HCT116 (cell line): ENCODE data around the gene SPDEF. TPM values are rescaled to one million over a fixed set of nuclear protein-coding genes. Genes with fewer than 3 reads are reported as not detected.

Experiments
- ATAC-seq: fragments of 200-7000 bp; cut with Tn5 transposase; 2 replicates; pipeline ENCODE4 v1.9.1; 2020; ENCODE audit warnings: mild to moderate bottlenecking, moderate library complexity
- BruUV-seq: library from RNA; stranded (reverse); fragments of 400-500 nt; replicated peaks from 2 replicates; lab custom pipeline; 2021; lab: Mats Ljungman, UMichigan
- CTCF ChIA-PET: fragments of 300-600 bp; sonication (Branson Sonifier 250); formaldehyde crosslinking; loops from one replicate; lab custom pipeline; 2021; ENCODE audit warnings: antibody characterized with exemption; lab: Charles Lee
- POLR2A ChIA-PET: fragments of 300-600, 350-600 bp; sonication (Branson Sonifier 250); formaldehyde crosslinking; loops from one replicate; lab custom pipeline; 2021; ENCODE audit warnings: antibody characterized with exemption; lab: Charles Lee
- RAD21 ChIA-PET, 2 experiments: fragments of 300-600 bp; sonication (Branson Sonifier 250); formaldehyde crosslinking; loops; one replicate each; lab custom pipeline; 2023; ENCODE audit warnings: low total read pairs in 2 of 2; ENCODE audit not compliant: uncharacterized antibody in 2 of 2, unreplicated experiment in 2 of 2, low non-redundant PET in 1 of 2; lab: Charles Lee
- DNase-seq: peaks from one replicate; pipeline ENCODE4 v3.0.0-alpha.2; 2010; ENCODE audit warnings: low read depth, low spot score
- H2AFZ ChIP-seq: fragments of 200-600 bp; shearing (Covaris generic), sonication (generic); 2 replicates; pipeline ENCODE4 v1.6.1; 2017; ENCODE audit warnings: low read depth, mixed run types, mixed read lengths, antibody characterized with exemption, low read length; ENCODE audit not compliant: poor library complexity, severe bottlenecking
- H3K27ac ChIP-seq: 2 replicates; pipeline ENCODE4 v1.5.1; 2012; ENCODE audit warnings: low read depth, low read length
- H3K27me3 ChIP-seq: fragments of 200-600 bp; sonication (generic); 2 replicates; pipeline ENCODE4 v1.6.1; 2016; ENCODE audit warnings: mixed run types, low read length, mixed read lengths; ENCODE audit not compliant: insufficient read depth
- H3K36me3 ChIP-seq, 2 experiments: fragments of 200-500 bp in 1 of 2; fragments of 200-600 bp in 1 of 2; sonication (Bioruptor generic) in 1 of 2; sonication (generic) in 1 of 2; 2 replicates each; pipeline versions ENCODE4 v1.5.1 to v1.6.1; 2014 to 2016; ENCODE audit warnings: low read length in 2 of 2, inconsistent platforms in 1 of 2, mixed read lengths in 1 of 2, mixed run types in 1 of 2; ENCODE audit not compliant: insufficient read depth in 2 of 2, control insufficient read depth in 1 of 2
- H3K4me1 ChIP-seq, 2 experiments: fragments of 200-600 bp in 1 of 2; sonication (generic) in 1 of 2; 2 replicates each; pipeline versions ENCODE4 v1.5.1 to v1.6.1; 2012 to 2017; ENCODE audit warnings: low read length in 2 of 2, inconsistent platforms in 1 of 2, mild to moderate bottlenecking in 1 of 2, mixed read lengths in 1 of 2, mixed run types in 1 of 2, moderate library complexity in 1 of 2; ENCODE audit not compliant: insufficient read depth in 2 of 2, control insufficient read depth in 1 of 2
- H3K4me2 ChIP-seq: fragments of 200-600 bp; sonication (generic); 2 replicates; pipeline ENCODE4 v1.6.1; 2017; ENCODE audit warnings: mixed run types, low read length, mixed read lengths
- H3K4me3 ChIP-seq, 2 experiments: fragments of 200-600 bp in 1 of 2; sonication (generic) in 1 of 2; replicated peaks in 1 of 2; 2 replicates each; pipeline ENCODE4 v1.5.1; 2011 to 2016; ENCODE audit warnings: low read length in 2 of 2, control low read depth in 1 of 2, low read depth in 1 of 2, mild to moderate bottlenecking in 1 of 2, mixed read lengths in 1 of 2, mixed run types in 1 of 2
- H3K79me2 ChIP-seq: fragments of 200-600 bp; sonication (generic); 2 replicates; pipeline ENCODE4 v1.6.1; 2017; ENCODE audit warnings: mild to moderate bottlenecking, mixed run types, low read length, moderate library complexity, mixed read lengths; ENCODE audit not compliant: insufficient read depth
- H3K9ac ChIP-seq: fragments of 200-600 bp; sonication (generic); 2 replicates; pipeline ENCODE4 v1.6.1; 2016; ENCODE audit warnings: low read length, mixed read lengths
- H3K9me2 ChIP-seq: fragments of 200-600 bp; sonication (generic), shearing (Covaris generic); 2 replicates; pipeline ENCODE4 v1.6.1; 2017; ENCODE audit warnings: mixed run types, mild to moderate bottlenecking, moderate library complexity; ENCODE audit not compliant: insufficient read depth
- H3K9me3 ChIP-seq, 2 experiments: fragments of 200-500 bp in 1 of 2; fragments of 200-600 bp in 1 of 2; sonication (Bioruptor generic) in 1 of 2; sonication (generic) in 1 of 2; 2 replicates each; pipeline ENCODE4 v1.6.1; 2014 to 2017; ENCODE audit warnings: low read length in 2 of 2, mixed read lengths in 2 of 2, inconsistent platforms in 1 of 2, low read depth in 1 of 2, mild to moderate bottlenecking in 1 of 2, mixed run types in 1 of 2, moderate library complexity in 1 of 2; ENCODE audit not compliant: control insufficient read depth in 1 of 2, insufficient read depth in 1 of 2
- H4K20me1 ChIP-seq: fragments of 200-600 bp; sonication (generic), shearing (Covaris generic); 2 replicates; pipeline ENCODE4 v1.6.1; 2017; ENCODE audit warnings: mixed run types, mild to moderate bottlenecking, moderate library complexity; ENCODE audit not compliant: insufficient read depth
- FOSL1 ChIP-seq: IDR thresholded peaks from 2 replicates; pipeline ENCODE4 v1.6.1; 2012; ENCODE audit warnings: low read depth
- POLR2A ChIP-seq: IDR thresholded peaks from 2 replicates; pipeline ENCODE4 v1.7.0; 2011; ENCODE audit warnings: borderline replicate concordance; ENCODE audit not compliant: insufficient read depth, insufficient read length; ENCODE audit errors: extremely low read depth
- SRF ChIP-seq: IDR thresholded peaks from 2 replicates; pipeline ENCODE4 v1.6.1; 2012; ENCODE audit warnings: low read depth
- TCF7L2 ChIP-seq: IDR thresholded peaks from 2 replicates; pipeline ENCODE4 v1.7.0; 2011; ENCODE audit warnings: borderline replicate concordance, inconsistent platforms; ENCODE audit not compliant: insufficient read depth, insufficient read length; ENCODE audit errors: extremely low read depth
- YY1 ChIP-seq: IDR thresholded peaks from 2 replicates; pipeline ENCODE4 v1.6.1; 2011; ENCODE audit warnings: low read length, low read depth, moderate library complexity, mild to moderate bottlenecking; ENCODE audit not compliant: insufficient replicate concordance; ENCODE audit errors: extremely low read depth
- ZNF274 ChIP-seq: fragments of 200-500 bp; sonication (Bioruptor generic); IDR thresholded peaks from 2 replicates; pipeline ENCODE4 v1.6.1; 2014; ENCODE audit warnings: mild to moderate bottlenecking, low read depth, low read length, inconsistent platforms
- intact Hi-C: fragments of 100-400 bp; cut with micrococcal nuclease; formaldehyde crosslinking; loops from 2 replicates; pipeline ENCODE4 v1.10.0; 2022
- total RNA-seq: library from RNA; stranded (reverse); gene quantifications from one replicate; pipeline ENCODE4 v1.2.1, GENCODE V29; 2021; ENCODE audit not compliant: unreplicated experiment

The SPDEF gene
- total RNA-seq, 1 experiment from 2014 or later = 0.39 TPM

DNA sequence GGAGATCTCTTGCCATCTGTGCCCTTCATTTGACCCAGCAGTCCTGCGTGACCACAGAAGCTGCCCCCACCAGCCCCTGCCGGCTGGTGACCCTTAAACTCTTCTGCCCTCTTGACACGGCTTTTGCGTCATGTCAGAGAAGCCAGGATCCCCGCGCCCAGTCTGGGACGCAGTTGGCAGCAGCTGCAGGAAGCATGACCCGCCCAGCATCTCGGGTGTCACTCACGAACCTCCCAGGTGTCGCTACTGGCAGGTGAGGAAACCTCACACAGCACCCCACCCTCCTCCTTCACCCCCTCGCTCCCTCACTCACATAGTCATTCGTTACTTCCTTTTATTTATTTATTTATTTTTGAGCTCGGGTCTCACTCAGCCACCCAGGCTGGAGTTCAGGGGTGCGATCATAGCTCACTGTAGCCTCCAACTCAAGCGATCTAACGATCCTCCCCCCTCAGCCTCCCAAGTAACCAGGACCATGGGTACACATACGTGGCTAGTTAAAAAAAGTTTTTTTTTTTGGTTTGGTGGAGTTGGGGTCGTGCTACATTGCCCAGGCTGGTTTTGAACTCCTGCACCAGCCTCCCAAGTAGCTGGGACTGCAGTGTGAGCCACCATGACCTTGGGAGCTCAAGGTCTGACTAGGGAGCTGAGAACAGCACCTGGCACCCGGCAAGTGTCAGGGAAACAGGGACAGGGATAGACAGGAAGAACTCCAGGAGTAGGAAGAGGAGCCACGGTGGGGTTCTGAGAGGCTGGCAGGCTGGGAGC is 14.1 kb upstream of the SPDEF start:
- no peak overlapping the region for H2AFZ ChIP-seq
- H3K27ac ChIP-seq = no peak overlapping the region
- no peaks in the 10 kb centered on the region for H3K27me3 ChIP-seq
- ATAC-seq = no peak
- H3K4me3 ChIP-seq = no peak overlapping the region
- no TSS peak for BruUV-seq
- no peak overlapping the region for H3K9ac ChIP-seq
- no peaks in the 10 kb centered on the region for H3K36me3 ChIP-seq
- H4K20me1 ChIP-seq = no peaks in the 10 kb centered on the region
- ChIA-PET CTCF (no interaction called here), POLR2A (no interaction called here)
- no peak for DNase-seq
- no peaks in the 10 kb centered on the region for H3K9me2 ChIP-seq
- H3K9me3 ChIP-seq = no peaks in the 10 kb centered on the region
- TF ChIP-seq FOSL1 (no peak), SRF (no peak), TCF7L2 (no peak), ZNF274 (no peak), YY1 (no peak)
- TF ChIP-seq, all 23 proteins: peak for 0
- Histone ChIP-seq H3K4me2 (no peak overlapping the region), H3K79me2 (no peaks in the 10 kb centered on the region), H3K4me1 (peaks cover 0 to 21% of the 10 kb centered on the region in 2 experiments; a peak in 2 of 4 replicates)
- RAD21 ChIA-PET = no interaction called here
- intact Hi-C loops = no loop called here

DNA sequence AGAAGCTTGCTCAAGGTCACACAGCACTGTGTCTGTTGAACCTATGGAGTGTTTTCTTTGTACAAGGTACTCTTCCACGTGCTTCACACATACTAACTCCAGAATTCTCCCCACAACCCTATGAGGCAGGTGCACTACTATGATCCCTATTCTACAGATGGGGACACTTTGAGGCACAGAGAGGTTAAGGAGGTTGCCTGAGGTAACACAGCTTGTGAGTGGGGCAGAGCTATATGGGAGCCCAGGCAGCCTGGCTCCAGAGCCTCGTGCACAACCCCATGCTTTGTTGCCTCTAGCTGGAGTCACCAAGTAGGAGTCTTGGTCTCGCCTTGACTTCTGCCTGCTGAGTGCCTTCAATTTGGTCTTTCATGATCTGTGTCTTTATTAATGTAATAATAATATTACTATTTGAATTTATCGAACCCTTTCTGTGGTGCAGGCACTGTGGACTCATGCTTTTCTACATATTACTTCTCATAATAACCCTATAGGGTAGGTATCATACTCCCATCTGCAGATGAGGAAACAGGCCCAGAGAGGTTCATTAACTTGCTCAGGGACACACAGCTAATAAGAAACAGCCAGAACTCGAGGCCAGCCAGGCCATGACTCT is 13.3 kb upstream of the SPDEF start:
- H2AFZ ChIP-seq = no peak overlapping the region
- RAD21 ChIA-PET = no interaction called here
- no peak for ATAC-seq
- H3K4me1 ChIP-seq = peaks cover 0 to 21% of the 10 kb centered on the region in 2 experiments; a peak in 2 of 4 replicates
- H3K36me3 ChIP-seq = no peaks in the 10 kb centered on the region
- BruUV-seq = no TSS peak
- H3K27me3 ChIP-seq = no peaks in the 10 kb centered on the region
- no peak overlapping the region for H3K27ac ChIP-seq
- H3K9me2 ChIP-seq = no peaks in the 10 kb centered on the region
- TF ChIP-seq POLR2A = no peak
- TF ChIP-seq, all 23 proteins: peak for 0
- Histone ChIP-seq H3K4me2 (no peak overlapping the region), H3K9me3 (no peaks in the 10 kb centered on the region), H4K20me1 (no peaks in the 10 kb centered on the region), H3K79me2 (no peaks in the 10 kb centered on the region), H3K4me3 (no peak overlapping the region), H3K9ac (no peak overlapping the region)
- ChIA-PET POLR2A (no interaction called here), CTCF (no interaction called here)
- no peak for DNase-seq
- intact Hi-C loops = no loop called here
